Activated CD4-positive, alpha-beta memory T cell treated with anti-CD3 and anti-CD28 coated beads for 36 hours (primary cell): Measurements from ENCODE around the gene KCTD5. TPM values are rescaled to one million over a fixed set of nuclear protein-coding genes. Genes with fewer than 3 reads are reported as not detected.
"Not testable (repeated sequence)": the region's sequence is repeated elsewhere in the genome, so short reads cannot be mapped to it uniquely, and the experiment has no call there.

Experiments
- CTCF ChIA-PET: fragments of 350-600 bp; sonication (Branson Sonifier 250); formaldehyde crosslinking; loops from one replicate; lab custom pipeline; 2021; ENCODE audit warnings: antibody characterized with exemption, inconsistent platforms; lab: Charles Lee
- POLR2A ChIA-PET: fragments of 350-600 bp; sonication (Branson Sonifier 250); formaldehyde crosslinking; loops from one replicate; lab custom pipeline; 2021; ENCODE audit warnings: antibody characterized with exemption; lab: Charles Lee
- DNase-seq: peaks from one replicate; pipeline ENCODE4 v3.0.0-alpha.2; 2020
- H3K27ac Mint-ChIP-seq: one replicate; pipeline ENCODE4 v1.8.0; 2021; ENCODE audit warnings: mixed read lengths
- H3K27me3 Mint-ChIP-seq: one replicate; pipeline ENCODE4 v1.8.0; 2021; ENCODE audit warnings: mixed read lengths
- H3K36me3 Mint-ChIP-seq: one replicate; pipeline ENCODE4 v1.8.0; 2021; ENCODE audit warnings: mixed read lengths
- H3K4me1 Mint-ChIP-seq: one replicate; pipeline ENCODE4 v1.8.0; 2021; ENCODE audit warnings: low read depth, mixed read lengths
- H3K4me3 Mint-ChIP-seq: one replicate; pipeline ENCODE4 v1.8.0; 2021; ENCODE audit warnings: mild to moderate bottlenecking, mixed read lengths
- H3K9me3 Mint-ChIP-seq: one replicate; pipeline ENCODE4 v1.8.0; 2021; ENCODE audit warnings: mixed read lengths
- intact Hi-C: fragments of 100-400 bp; cut with micrococcal nuclease; formaldehyde crosslinking; loops from one replicate; pipeline ENCODE4 v1.15.1; 2023
- total RNA-seq, 2 experiments: library from RNA; stranded (reverse); gene quantifications; one replicate each; pipeline ENCODE4 v1.2.3, GENCODE V29; 2021

The KCTD5 gene, protein sequence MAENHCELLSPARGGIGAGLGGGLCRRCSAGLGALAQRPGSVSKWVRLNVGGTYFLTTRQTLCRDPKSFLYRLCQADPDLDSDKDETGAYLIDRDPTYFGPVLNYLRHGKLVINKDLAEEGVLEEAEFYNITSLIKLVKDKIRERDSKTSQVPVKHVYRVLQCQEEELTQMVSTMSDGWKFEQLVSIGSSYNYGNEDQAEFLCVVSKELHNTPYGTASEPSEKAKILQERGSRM
- total RNA-seq: 10 to 100 TPM; 61.8 to 62.7 TPM

DNA sequence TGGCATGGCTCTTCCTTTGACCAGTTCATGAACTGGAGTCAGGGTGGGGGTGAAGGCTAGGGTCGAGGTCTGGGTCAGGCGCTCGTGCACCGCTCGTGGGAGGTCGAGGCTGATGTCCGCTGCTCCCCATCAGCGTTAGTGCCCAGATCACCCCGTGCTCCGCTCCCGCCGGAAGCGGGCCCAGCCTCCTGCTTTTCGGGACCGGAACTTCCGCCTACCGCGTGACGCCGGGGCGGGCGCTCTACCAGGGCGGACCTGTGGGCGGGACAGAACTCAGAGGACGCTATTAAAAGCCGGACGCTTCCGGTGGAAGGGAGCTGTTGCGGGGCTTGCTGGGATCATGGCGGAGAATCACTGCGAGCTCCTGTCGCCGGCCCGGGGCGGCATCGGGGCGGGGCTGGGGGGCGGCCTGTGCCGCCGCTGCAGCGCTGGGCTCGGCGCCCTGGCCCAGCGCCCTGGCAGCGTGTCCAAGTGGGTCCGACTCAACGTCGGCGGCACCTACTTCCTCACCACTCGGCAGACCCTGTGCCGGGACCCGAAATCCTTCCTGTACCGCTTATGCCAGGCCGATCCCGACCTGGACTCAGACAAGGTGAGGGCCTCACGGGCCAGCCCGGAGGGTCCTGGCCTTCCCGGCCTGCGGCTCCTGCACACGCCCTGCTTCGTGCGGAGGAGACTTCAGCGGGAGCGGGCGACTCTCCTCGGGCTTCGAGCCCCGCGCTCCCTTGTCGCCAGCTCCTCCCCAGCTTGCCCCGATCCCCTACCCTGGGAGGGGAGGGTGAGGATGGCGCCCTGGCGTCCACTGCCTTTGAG lies at the start of gene KCTD5:
Gene KCTD5 (plus strand): TSS at position 315 of the 813 bp plus-strand sequence. CDS start 26 bp downstream, at position 341.
- H3K9me3 Mint-ChIP-seq: no peaks in the 10 kb centered on the region
- H3K36me3 Mint-ChIP-seq: peaks cover 14% of the 10 kb centered on the region
- H3K4me3 Mint-ChIP-seq: peak within 1 kb of the TSS; percentile 94
- POLR2A ChIA-PET: interaction anchor here (0.6 to 1.4 kb wide), 8 partner anchors 9 to 1511 kb away, joined by 3 to 8 read pairs (median 4); no protein-coding TSS in a partner anchor
- no peaks in the 10 kb centered on the region for H3K27me3 Mint-ChIP-seq
- CTCF ChIA-PET: interaction anchor here (0.6 to 1.4 kb wide), 8 partner anchors 9 to 349 kb away, joined by 3 to 8 read pairs (median 3); no protein-coding TSS in a partner anchor
- DNase-seq: peak; percentile 98
- intact Hi-C loops: loop anchor here (1.0 to 5.0 kb wide), 4 partner anchors 9 to 95 kb away; partner anchors contain the start of genes ELOB and PRSS27
- peaks cover 28% of the 10 kb centered on the region for H3K4me1 Mint-ChIP-seq
- peak within 1 kb of the TSS; percentile 93 for H3K27ac Mint-ChIP-seq

DNA sequence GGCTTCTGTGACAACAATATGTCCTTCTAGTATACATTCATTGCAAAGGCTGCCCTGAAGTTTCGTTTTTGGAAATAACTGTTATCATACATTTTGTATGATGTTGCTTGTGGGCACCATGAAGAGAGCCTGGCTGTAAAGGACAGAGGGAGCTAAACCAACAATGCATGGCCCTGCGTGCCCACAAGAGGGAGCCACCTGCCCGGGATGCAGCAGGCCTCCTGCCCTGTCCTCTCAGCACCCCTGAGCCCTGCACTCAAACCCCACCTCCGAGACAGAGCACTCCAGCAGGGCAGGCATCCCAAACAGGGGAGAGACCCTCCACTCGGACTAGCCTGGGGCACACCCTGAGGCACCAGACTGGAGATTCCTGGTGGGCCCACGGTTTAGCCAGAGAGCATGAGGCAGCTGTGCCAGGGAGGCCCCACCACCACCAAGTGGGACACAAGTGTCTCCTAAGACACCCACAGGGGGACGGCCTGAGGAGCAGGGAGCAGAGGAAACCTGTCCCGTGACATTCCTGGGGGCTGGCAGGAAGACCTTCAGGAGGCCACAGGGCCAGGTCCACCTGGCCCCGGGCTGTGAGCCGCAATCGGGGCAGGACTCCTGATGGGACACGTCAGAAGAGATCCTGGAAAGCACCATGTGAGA lies 43.1 kb upstream of the KCTD5 start:
- H3K27ac Mint-ChIP-seq, POLR2A ChIA-PET, CTCF ChIA-PET, H3K27me3 Mint-ChIP-seq, H3K4me3 Mint-ChIP-seq, intact Hi-C loops, H3K9me3 Mint-ChIP-seq, H3K4me1 Mint-ChIP-seq, H3K36me3 Mint-ChIP-seq: not testable (repeated sequence)
- peak; percentile 83 for DNase-seq

DNA sequence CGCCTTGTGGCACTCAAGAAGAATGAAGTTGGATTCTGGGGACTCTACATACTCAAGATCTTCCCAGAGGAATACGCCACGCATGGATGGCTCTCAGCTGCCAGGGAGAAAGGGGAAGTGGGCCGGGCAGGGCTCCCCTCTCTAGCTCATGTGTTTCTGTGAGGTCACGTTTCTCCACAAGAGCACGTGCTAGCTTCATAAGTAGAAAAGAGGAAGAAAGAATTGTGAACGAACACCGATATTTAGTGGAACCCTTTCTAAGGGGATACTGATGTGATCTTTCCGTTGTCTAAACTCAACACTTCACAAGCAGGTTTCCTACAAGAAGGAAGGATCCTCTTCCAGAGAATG lies 42.6 kb upstream of the KCTD5 start:
- H3K27me3 Mint-ChIP-seq, H3K4me3 Mint-ChIP-seq, DNase-seq, H3K9me3 Mint-ChIP-seq, intact Hi-C loops, H3K36me3 Mint-ChIP-seq, CTCF ChIA-PET, POLR2A ChIA-PET, H3K4me1 Mint-ChIP-seq, H3K27ac Mint-ChIP-seq: not testable (repeated sequence)

DNA sequence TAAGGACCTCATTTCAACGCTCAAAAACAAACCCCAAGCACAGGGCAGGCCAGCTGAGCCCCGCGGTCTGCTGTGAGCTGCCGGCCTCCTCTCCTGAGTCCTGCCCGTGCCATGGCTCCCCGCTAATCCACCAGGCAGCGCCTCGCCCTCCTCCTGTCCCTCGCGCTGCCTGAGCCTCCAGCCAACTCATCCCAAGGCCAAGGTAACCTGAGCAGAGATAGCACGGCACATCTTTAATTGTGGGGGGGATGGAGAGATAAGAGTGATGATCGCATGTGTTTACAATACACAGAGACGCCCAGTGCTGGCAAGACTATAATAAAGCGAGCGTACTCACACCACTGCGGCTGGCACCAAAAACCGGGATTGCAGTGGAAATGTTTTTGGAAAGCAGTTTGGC lies 39.8 kb upstream of the KCTD5 start:
- H3K27ac Mint-ChIP-seq, intact Hi-C loops, H3K4me3 Mint-ChIP-seq, H3K4me1 Mint-ChIP-seq, CTCF ChIA-PET, POLR2A ChIA-PET, H3K36me3 Mint-ChIP-seq, H3K9me3 Mint-ChIP-seq, DNase-seq, H3K27me3 Mint-ChIP-seq: not testable (repeated sequence)

DNA sequence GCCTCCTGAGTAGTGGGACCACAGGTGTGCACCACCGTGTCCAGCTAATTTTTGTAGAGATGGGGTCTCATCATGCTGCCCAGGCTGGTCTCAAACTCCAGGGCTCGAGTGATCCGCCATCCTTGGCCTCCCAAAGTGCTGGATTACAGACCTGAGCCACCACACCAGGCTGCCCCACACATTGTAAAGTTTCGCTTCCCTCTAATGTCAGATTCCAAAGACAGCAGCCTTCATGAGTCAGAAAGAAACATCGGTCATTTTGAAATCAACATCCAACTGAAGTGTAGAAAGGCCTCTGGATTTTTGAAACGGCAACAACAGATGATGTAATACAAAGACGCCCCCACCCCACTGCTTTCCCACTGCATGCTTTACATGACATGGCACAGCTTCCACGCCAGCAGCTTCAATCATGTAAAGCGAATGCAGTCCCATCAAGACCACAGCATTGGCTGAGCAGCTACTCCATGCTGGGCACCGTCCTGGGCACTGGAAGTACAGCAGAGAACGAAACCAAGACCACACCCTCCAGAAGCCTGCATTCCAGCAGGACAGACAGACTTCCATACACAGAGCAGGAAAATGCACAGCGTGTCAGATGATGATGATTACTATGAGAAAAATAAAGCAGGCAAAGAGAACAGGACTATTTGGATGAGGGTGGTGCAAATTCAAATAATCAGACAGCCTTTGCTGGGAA lies 37.4 kb upstream of the KCTD5 start:
- DNase-seq, H3K27me3 Mint-ChIP-seq, H3K27ac Mint-ChIP-seq, H3K9me3 Mint-ChIP-seq, POLR2A ChIA-PET, H3K4me1 Mint-ChIP-seq, H3K4me3 Mint-ChIP-seq, H3K36me3 Mint-ChIP-seq, CTCF ChIA-PET, intact Hi-C loops: not testable (repeated sequence)

DNA sequence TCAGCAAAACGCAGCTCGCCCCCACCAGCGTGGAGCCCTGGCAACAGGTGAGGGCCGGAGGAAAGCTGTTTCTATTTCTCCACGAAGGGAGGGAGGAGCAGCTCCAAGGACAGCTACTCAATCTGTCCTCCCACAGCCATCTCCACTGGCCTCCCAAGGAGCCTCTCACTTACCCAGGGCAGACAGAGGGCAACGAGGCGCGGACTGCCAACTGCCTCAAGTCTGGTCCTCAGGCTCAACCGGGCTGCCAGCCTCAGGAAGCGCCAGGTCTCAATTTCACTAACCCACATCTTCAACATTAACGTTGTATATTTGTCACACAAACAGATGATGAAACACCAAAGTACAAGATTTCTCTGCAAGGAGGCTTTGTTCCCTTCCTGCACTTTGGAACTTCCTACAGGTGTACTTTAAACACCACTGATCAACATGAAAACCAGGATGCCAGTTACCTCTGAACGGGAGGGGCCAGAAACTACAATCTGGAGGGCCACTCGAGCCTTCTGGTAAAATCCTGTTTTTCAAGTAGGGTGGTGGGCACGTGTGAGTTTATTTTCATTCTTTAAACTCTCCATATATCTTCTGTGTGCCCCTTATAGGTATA lies 31.0 kb upstream of the KCTD5 start:
- H3K27ac Mint-ChIP-seq, CTCF ChIA-PET, intact Hi-C loops, H3K27me3 Mint-ChIP-seq, H3K4me1 Mint-ChIP-seq, DNase-seq, H3K9me3 Mint-ChIP-seq, POLR2A ChIA-PET, H3K36me3 Mint-ChIP-seq, H3K4me3 Mint-ChIP-seq: not testable (repeated sequence)

DNA sequence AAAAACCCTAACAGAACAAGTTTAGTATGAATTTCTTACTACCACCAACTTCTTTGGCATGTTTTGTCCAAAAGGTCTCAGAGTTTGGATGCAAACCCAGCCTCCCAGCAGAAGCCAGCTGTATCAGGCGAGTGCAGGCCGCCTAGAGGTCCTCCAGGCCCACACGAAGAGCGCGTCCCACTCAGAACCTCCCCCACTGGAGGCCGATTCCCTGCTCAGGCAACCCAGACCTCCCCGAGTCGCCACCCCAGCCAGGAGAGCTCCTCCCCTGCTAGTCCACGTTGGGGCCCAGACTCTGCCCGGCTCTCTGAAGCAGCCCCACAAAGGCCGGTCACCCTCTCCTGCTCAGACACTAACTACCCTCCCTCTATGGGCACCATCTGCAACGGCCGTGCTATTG lies 28.4 kb upstream of the KCTD5 start:
- H3K36me3 Mint-ChIP-seq, H3K4me3 Mint-ChIP-seq, H3K9me3 Mint-ChIP-seq, H3K27ac Mint-ChIP-seq, CTCF ChIA-PET, H3K27me3 Mint-ChIP-seq, POLR2A ChIA-PET, H3K4me1 Mint-ChIP-seq, intact Hi-C loops, DNase-seq: not testable (repeated sequence)

DNA sequence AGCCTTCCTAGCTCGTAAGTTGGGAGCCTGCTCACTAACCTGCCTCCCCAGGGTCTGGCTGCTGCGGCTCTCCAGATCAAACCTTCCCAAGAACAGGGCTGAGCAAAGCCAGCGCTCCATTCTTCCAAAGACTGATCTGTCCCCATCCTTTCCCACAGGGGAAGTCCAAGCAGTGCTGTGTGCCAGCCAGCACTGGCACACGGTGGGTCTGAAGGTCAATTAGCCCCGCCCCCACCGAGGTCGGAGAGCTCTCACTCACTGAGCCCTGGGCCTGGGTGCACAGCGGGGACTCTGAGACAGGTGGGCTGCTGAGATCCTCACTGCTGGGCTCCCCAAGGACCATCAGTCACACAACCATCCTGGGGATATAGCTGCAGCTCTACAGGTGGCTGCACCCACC lies 27.4 kb upstream of the KCTD5 start:
- POLR2A ChIA-PET, H3K27me3 Mint-ChIP-seq, DNase-seq, H3K36me3 Mint-ChIP-seq, H3K27ac Mint-ChIP-seq, H3K9me3 Mint-ChIP-seq, H3K4me3 Mint-ChIP-seq, intact Hi-C loops: not testable (repeated sequence)
- peaks cover 11% of the 10 kb centered on the region for H3K4me1 Mint-ChIP-seq
- CTCF ChIA-PET: interaction anchor here (1.1 kb wide), 1 partner anchor 27 kb away, joined by 3 read pairs; the partner anchor contains the start of gene KCTD5

DNA sequence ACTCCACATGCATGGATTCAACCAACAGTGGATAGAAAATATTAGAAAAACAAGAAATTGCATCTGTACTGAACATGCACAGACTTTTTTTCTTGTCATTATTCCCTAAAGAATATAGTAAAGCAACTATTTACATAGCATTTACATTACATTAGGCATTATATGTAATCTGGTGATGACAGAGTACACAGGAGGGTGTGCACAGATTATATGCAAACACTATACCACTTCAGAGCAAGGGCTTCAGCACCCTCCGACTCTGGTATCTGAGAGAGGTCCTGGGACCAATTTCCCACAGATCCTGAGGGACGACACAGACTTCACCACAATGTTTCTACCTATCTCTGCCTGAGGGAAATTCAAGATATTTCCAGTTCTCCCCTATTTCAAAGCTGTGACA lies 25.3 kb upstream of the KCTD5 start:
- H3K27me3 Mint-ChIP-seq: no peaks in the 10 kb centered on the region
- intact Hi-C loops: no loop called here
- H3K9me3 Mint-ChIP-seq: no peaks in the 10 kb centered on the region
- H3K27ac Mint-ChIP-seq: no peak overlapping the region
- no peak for DNase-seq
- no peak overlapping the region for H3K4me3 Mint-ChIP-seq
- CTCF ChIA-PET: no interaction called here
- peaks cover 25% of the 10 kb centered on the region for H3K4me1 Mint-ChIP-seq
- POLR2A ChIA-PET: no interaction called here
- peaks cover 6% of the 10 kb centered on the region for H3K36me3 Mint-ChIP-seq

DNA sequence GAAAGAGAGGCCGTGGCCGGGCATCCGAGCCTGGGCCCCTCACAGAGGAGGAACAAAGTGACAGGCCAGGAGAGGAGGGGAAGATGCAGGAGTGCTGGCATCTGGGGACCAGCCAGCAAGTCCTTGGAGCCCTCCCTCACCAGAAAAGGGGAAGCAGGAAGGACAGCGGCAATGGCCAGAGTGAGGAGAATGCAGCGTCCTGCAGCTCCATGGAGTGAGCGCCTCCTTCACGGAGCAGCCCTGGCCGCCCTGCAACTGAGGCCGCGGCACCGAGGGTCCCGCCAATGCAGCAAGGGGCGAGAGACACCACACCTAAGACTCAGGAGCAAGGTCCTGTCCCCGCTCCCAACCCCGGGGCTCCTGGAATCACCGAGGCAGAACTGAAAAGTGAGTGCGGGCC lies 24.5 kb upstream of the KCTD5 start:
- POLR2A ChIA-PET, H3K4me3 Mint-ChIP-seq, DNase-seq, H3K27me3 Mint-ChIP-seq, H3K27ac Mint-ChIP-seq, intact Hi-C loops, H3K9me3 Mint-ChIP-seq, CTCF ChIA-PET: not testable (repeated sequence)
- Mint-ChIP-seq H3K36me3 (peaks cover 14% of the 10 kb centered on the region), H3K4me1 (peaks cover 34% of the 10 kb centered on the region)

DNA sequence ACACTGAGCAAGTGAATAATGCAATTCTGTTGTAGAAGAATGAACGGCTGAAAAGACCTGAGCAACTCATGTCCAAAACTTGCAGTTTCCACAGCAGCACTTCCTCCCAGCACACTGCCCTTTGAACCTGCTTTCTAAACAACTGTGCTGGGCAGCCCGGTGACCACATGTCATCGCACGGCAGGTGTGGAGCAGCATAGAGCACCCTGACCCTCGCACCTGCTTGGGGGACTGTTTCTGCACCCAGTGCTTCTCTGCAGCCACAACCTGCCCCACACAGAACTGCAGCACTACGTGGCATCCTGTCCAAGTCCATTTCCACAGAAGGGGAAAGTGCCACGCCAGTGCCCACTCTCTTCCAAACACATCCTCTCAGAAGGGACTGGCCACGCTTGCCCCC lies 22.8 kb upstream of the KCTD5 start:
- H3K4me3 Mint-ChIP-seq, CTCF ChIA-PET, H3K9me3 Mint-ChIP-seq, H3K27me3 Mint-ChIP-seq, DNase-seq, POLR2A ChIA-PET, intact Hi-C loops: not testable (repeated sequence)
- Mint-ChIP-seq H3K36me3 (peaks cover 28% of the 10 kb centered on the region), H3K27ac (peak overlapping the region; percentile 66), H3K4me1 (peaks cover 51% of the 10 kb centered on the region)
